Colonic mucosa (tissue), 4 donors: Measurements from ENCODE around the gene TNFRSF6B. TPM values are rescaled to one million over a fixed set of nuclear protein-coding genes. Genes with fewer than 3 reads are reported as not detected.

Experiments used
- DNase-seq: peaks from one replicate; pipeline ENCODE4 v3.0.0-alpha.2; 2020
- H3K27ac ChIP-seq: fragments of 200-600 bp; one replicate; pipeline ENCODE4 v1.8.0; 2021
- H3K27me3 ChIP-seq: fragments of 200-600 bp; one replicate; pipeline ENCODE4 v1.8.0; 2021
- H3K36me3 ChIP-seq: fragments of 200-600 bp; one replicate; pipeline ENCODE4 v1.8.0; 2021
- H3K4me1 ChIP-seq: fragments of 200-600 bp; one replicate; pipeline ENCODE4 v1.8.0; 2021; ENCODE audit warnings: mild to moderate bottlenecking
- H3K4me3 ChIP-seq: fragments of 200-600 bp; one replicate; pipeline ENCODE4 v1.8.0; 2021
- H3K9ac ChIP-seq, 2 donors: one replicate each; pipeline ENCODE4 v1.7.0; 2013; ENCODE audit warnings: control low read depth in 2 of 2, low read depth in 2 of 2, low read length in 2 of 2
- H3K9me3 ChIP-seq: fragments of 200-600 bp; one replicate; pipeline ENCODE4 v1.8.0; 2021
- CTCF ChIP-seq: fragments of 200-600 bp; IDR thresholded peaks from one replicate; pipeline ENCODE4 v1.8.0; 2022; ENCODE audit warnings: antibody characterized with exemption, mild to moderate bottlenecking
- intact Hi-C: fragments of 100-400 bp; cut with DNase I; formaldehyde crosslinking; loops from one replicate; pipeline ENCODE4 v1.14.1; 2022
- total RNA-seq, 2 donors: library from RNA; stranded (reverse); fragmentation: NEBNext Ultra II Directional in 1 of 2; extraction: Animal tissue kit (Norgen Biotek cat#: 25700) in 1 of 2; gene quantifications; one replicate each; pipeline ENCODE4 v1.2.1, GENCODE V29; 2021
- donor health status: healthy.
- donor health status: DM: no; HTN: no; CAD: no.
- donor health status: DM: no; HTN: no; CAD: no.

TNFRSF6B gene
- total RNA-seq, 2 donors from 2014 or later: 7.5 TPM; not detected in 1

- no peaks in the 10 kb centered on the region for H3K36me3 ChIP-seq
- no peak overlapping the region for H3K4me3 ChIP-seq
- DNase-seq: no peak
- H3K4me1 ChIP-seq: no peaks in the 10 kb centered on the region
- H3K27me3 ChIP-seq: no peaks in the 10 kb centered on the region
- H3K27ac ChIP-seq: no peak overlapping the region
- TF ChIP-seq CTCF: no peak
- no peaks in the 10 kb centered on the region for H3K9me3 ChIP-seq
- no peak overlapping the region for H3K9ac ChIP-seq
- intact Hi-C loops: no loop called here
Measured at GRCh38 chr20:63672666-63673065, 23.8 kb upstream of the TNFRSF6B start.

- no peak overlapping the region for H3K4me3 ChIP-seq
- H3K36me3 ChIP-seq: no peaks in the 10 kb centered on the region
- intact Hi-C loops: no loop called here
- H3K27me3 ChIP-seq: no peaks in the 10 kb centered on the region
- no peak for TF ChIP-seq CTCF
- no peak overlapping the region for H3K27ac ChIP-seq
- no peak overlapping the region for H3K9ac ChIP-seq
- no peak for DNase-seq
- H3K9me3 ChIP-seq: no peaks in the 10 kb centered on the region
- H3K4me1 ChIP-seq: no peaks in the 10 kb centered on the region
Measured at GRCh38 chr20:63673951-63674350, 22.5 kb upstream of the TNFRSF6B start.

- Histone ChIP-seq H3K9ac (no peak overlapping the region), H3K4me3 (no peak overlapping the region), H3K27me3 (no peaks in the 10 kb centered on the region), H3K36me3 (no peaks in the 10 kb centered on the region), H3K9me3 (no peaks in the 10 kb centered on the region), H3K27ac (no peak overlapping the region), H3K4me1 (no peaks in the 10 kb centered on the region)
- TF ChIP-seq CTCF: no peak
- intact Hi-C loops: no loop called here
- DNase-seq: no peak
Measured at GRCh38 chr20:63675681-63676368, 20.6 kb upstream of the TNFRSF6B start.

- H3K9me3 ChIP-seq: no peaks in the 10 kb centered on the region
- intact Hi-C loops: no loop called here
- TF ChIP-seq CTCF: no peak
- no peaks in the 10 kb centered on the region for H3K36me3 ChIP-seq
- H3K4me1 ChIP-seq: no peaks in the 10 kb centered on the region
- H3K9ac ChIP-seq: no peak overlapping the region
- H3K27ac ChIP-seq: no peak overlapping the region
- DNase-seq: no peak
- H3K4me3 ChIP-seq: no peak overlapping the region
- no peaks in the 10 kb centered on the region for H3K27me3 ChIP-seq
Measured at GRCh38 chr20:63678071-63678470, 18.4 kb upstream of the TNFRSF6B start.

- intact Hi-C loops: no loop called here
- Histone ChIP-seq H3K36me3 (no peaks in the 10 kb centered on the region), H3K9ac (no peak overlapping the region), H3K4me3 (no peak overlapping the region), H3K27me3 (no peaks in the 10 kb centered on the region), H3K27ac (no peak overlapping the region), H3K4me1 (no peaks in the 10 kb centered on the region), H3K9me3 (no peaks in the 10 kb centered on the region)
- TF ChIP-seq CTCF: no peak
- DNase-seq: no peak
Measured at GRCh38 chr20:63678667-63679465, 17.6 kb upstream of the TNFRSF6B start.
